GM18868 (cell line): Measurements from ENCODE around the gene C3orf20.
"Not testable (repeated sequence)": the region's sequence is repeated elsewhere in the genome, so short reads cannot be mapped to it uniquely, and the experiment has no call there.

ENCODE experiments used
- ATAC-seq: cut with Tn5 transposase; IDR thresholded peaks from one replicate; pipeline ENCODE4 v1.9.1; 2021; ENCODE audit warnings: mild to moderate bottlenecking, moderate library complexity; ENCODE audit not compliant: unreplicated experiment

The C3orf20 gene

DNA sequence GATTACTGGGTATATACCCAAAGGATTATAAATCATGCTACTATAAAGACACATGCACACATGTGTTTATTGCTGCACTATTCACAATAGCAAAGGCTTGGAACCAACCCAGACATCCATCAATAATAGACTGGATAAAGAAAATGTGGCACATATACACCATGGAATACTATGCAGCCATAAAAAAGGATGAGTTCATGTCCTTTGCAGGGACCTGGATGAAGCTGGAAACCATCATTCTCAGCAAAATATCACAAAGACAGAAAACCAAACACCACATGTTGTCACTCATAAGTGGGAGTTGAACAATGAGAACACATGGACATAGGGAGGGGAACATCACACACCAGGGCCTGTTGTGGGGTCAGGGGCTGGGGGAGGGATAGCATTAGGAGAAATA lies 78.0 kb downstream of the C3orf20 start:
- not testable (repeated sequence) for ATAC-seq

DNA sequence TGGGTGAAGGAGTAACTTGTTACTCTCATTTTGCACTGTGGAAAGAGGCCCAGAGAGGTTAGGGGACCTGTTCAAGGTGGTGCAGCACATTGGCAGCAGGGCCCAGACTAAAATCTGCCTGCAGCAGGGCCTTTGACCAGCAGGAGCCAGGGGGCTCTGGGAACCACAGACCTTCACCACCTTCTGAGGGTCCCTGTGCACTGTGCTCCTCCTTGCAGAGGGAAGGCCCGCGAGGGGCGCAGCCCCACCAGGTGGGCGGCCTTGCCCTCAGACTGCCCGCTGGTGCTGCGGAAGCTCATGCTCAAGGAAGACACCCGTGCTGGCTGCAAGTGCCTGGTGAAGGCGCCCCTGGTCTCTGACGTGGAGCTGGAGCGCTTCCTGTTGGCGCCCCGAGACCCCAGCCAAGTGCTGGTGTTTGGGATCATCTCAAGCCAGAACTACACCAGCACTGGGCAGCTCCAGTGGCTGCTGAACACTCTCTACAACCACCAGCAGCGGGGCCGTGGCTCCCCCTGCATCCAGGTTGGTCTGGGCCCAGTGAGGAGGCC lies 82.3 kb downstream of the C3orf20 start:
- no peak for ATAC-seq

DNA sequence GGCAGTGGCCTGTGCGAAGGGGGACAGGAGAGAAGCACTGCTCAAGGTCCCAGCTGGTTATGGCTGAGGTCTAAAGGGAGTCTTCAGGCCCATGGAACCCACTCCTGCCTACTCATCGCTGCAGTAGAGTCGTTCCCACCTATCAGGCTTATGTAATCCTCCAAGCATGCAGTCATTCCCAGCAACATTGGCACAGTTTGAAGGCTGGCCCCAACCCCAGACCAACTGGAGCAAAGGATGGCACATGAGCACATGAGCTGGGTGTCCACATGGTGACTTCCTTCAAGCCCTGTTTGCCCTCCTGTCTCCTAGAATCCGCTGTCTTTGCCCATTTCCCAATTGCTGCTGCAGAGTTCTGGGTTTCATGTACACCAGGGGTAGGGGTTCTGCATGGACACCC lies 83.4 kb downstream of the C3orf20 start:
- no peak for ATAC-seq

DNA sequence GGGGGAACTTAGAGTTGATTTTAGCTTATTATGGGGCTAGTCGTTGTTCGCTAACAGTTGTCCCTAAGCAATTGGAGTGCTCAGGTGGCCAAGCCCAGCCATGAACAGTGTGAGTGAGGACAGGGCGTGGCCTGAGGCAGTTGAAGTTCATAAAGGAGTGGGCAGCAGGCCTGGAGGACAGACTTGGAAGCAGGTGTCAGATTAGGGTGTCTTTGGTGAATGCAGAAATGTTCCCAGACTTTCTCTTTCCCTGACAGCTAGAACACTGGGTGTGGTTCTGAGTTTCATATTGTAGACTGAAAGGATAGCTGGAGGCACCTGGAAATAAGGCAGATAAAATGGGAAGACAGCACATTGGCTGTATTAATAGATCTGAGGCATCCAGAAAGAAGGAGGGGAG lies 84.0 kb downstream of the C3orf20 start:
- no peak for ATAC-seq

DNA sequence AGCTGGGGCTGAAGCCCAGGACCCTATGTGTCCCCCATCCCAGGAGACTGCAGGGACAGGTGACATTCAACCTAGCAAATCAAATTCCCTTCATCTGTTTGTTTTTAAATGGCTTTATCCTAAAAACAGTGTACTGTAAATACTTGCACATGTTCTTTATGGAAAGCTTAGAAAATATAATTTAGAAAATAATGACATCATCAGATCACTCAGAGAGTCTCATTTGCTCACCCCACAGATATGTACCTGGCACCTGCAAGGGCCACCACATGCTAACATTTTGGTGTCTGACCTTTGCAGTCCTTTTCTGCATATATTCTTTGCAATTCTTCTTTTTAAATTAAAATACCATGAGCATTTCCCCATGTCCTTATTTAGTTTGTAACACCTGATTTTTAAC lies 85.2 kb downstream of the C3orf20 start:
- no peak for ATAC-seq

DNA sequence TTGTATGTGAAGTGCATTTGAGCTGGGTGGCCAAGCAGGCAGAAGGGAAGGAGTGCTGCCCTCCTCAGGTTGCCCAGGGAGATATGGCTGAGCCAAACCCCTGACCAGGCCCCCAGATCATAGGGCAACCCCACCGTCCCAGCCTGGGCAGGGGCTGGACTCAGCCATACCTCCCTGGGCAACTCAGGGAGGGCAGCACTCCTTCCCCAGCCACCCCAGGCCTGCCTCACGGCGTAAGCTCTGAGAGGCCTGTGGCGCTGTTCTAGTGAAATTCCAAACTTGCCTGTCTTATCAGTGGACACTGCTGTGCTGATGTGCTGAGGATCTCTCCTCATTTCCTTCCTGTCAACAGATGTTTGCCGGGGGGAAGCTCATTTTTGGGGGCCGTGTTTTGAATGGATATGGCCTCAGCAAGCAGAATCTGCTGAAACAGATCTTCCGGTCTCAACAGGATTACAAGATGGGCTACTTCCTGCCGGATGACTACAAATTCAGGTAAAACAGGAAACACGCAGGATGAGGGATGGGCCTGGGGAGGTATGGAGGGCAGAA lies 86.3 kb downstream of the C3orf20 start:
- ATAC-seq: no peak

DNA sequence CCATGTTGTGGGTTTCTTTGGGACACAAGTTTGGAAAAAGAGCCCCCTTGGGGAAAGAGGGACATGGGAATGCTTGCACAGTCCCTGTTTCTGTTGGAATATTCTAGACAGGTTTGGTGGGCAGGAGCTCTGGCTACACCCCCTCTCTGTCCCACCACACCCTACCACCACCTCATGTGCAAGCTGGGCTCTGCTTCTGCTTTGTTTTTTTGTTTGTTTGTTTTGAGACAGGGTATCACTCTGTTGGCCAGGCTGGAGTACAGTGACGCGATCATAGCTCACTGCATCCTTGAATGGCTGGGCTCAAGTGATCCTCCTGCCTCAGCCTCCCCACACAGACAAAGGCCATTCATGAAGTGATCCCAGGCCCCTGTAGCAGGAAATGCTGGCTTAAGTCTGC lies 86.9 kb downstream of the C3orf20 start:
- ATAC-seq: no peak

DNA sequence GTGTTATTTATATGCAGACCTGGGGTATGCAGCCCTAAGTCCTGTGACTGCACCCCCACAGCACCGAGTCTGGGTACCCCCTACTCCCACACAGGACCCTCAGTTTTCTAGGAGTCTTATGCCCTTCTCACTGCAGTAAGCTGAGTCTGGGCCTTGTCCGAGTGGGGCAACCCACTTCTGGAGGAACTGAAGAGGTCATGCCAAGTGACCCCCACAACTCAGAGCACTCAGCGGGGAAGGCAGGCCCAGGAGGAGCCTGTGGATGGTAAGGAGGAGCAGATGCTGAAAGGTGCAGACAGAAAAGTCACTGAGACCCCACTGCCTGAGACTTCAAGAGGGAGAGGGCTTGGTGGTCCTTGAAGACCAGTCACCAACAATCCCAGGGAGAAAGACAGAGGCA lies 87.8 kb downstream of the C3orf20 start:
- no peak for ATAC-seq

DNA sequence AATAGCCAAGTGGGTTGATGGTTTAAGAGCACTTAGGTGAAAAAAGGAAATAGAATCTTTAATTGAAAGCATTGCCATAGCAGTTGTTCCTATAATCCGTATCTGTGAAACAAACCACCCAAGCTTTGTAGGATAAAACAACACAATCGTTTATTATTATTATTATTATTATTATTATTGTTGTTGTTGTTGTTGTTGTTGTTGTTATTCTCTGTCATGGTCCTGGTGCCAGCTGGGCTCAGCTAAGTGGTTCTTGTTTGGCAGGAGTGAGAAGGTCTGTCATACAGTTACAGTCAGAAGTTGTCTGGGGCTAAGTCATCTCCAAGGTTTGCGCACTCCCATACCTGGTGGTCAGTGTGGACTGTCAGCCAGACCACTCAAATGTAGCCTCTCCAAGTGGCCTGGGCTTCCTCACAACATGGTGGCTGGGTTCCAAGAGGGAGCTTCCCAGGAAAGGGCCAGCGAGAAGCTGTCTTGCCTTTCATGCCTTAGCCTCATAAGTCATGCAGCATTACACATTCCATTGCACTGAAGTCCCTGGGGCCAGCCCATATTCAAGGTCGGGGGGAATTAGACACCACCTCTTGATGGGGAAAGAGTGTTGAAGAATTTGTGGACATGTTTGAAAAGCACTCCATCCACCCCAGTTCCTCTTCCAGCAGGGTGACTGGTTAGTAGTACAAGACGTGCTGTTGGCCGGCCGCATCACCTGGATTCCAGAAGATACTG lies 89.6 kb downstream of the C3orf20 start:
- no peak for ATAC-seq

DNA sequence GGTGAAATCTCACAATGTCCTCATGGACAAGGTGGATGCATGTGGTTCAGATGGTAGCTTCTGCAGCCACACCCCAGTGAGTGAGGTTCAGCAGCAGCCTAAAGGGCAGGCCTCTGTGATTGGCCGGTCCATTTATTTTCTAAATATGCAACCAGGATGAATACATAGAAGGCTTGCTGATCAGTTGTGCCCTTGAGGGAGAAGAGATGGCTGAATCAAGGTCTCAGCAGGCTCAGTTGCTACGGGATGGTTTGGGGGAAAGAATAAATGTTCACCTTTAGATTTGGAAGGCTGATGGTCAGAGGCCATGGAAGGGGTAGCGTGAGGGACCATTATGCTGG lies 90.1 kb downstream of the C3orf20 start:
- ATAC-seq: no peak

DNA sequence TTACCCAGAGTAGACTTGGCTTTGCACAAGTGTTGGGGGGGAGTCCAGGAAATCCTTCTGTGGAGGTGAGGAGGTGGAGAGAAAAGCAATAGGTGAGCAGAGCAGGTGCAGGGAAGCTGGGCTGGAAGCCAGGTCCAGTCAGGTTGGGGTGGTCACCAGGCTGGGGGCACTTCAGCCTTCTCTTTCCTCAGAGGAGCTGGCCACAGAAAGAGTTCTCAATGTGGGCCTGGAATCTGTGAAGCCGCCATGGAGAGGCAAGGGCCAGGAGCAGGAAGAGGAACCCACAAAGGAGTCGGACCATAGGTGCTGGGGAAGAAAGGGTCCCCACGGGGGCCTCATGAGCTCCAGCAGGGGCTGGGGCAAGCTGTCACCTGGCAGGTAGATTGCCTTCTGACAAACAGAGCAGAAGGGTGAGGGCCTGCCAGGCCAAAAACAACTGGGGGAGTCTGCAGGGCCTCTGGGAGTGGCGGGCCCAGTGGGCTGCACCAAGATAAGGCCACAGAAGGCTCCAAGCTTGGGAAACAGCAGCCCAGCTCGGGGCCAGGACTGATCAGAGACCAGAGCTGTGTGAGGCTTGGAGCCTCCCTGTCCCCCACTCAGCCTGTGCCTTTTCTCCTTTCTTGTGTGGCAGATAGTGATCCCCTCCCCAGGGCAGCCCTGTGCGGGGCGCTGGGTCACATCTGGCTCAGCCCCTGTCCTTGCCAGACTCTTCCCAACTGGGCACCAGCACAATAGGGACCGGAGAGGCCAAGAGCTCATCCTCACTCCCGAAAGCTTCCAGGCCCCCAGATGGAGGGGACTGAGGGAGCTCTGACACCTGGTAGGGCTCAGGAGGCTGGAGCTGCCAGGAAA lies 90.9 kb downstream of the C3orf20 start:
- no peak for ATAC-seq

DNA sequence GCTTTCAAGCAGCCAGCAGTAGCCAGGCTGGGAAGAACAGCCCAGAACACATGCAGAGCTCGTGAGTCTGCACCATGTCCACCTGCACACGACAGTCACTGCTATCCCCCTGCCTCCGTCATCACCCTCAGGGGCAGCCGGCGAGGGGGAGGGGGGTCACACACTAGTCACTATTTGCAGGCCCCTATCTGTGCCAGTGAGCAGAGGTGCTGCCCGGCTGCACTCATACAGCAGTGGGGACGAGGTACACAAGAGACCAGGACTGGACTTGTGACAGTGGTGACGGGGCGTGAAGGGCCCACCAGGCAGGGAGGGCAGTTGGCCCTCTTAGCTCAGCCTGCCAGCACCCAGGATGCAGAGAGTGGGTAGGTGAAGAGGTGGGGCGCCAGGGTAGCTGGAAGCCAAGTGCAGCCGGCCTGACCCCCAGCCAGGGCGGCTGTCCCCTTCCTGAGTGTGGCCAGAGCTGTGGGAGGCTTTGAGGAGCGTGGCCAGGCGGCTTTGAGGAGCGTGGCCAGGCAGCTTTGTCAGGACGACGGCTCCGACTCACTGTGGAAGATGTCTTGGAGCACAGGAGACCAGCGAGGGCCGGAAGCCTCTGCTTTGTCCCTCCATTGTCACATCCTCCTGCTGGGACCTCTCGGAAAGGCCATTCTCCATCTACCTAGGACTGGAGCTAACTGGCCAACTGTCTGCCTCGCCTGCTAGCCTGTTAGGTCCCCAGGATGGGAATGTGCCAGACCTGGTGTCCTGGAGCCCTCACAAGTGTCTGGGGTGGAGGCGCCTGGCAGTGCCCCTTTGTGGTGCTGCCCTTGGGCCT lies 91.7 kb downstream of the C3orf20 start:
- no peak for ATAC-seq

DNA sequence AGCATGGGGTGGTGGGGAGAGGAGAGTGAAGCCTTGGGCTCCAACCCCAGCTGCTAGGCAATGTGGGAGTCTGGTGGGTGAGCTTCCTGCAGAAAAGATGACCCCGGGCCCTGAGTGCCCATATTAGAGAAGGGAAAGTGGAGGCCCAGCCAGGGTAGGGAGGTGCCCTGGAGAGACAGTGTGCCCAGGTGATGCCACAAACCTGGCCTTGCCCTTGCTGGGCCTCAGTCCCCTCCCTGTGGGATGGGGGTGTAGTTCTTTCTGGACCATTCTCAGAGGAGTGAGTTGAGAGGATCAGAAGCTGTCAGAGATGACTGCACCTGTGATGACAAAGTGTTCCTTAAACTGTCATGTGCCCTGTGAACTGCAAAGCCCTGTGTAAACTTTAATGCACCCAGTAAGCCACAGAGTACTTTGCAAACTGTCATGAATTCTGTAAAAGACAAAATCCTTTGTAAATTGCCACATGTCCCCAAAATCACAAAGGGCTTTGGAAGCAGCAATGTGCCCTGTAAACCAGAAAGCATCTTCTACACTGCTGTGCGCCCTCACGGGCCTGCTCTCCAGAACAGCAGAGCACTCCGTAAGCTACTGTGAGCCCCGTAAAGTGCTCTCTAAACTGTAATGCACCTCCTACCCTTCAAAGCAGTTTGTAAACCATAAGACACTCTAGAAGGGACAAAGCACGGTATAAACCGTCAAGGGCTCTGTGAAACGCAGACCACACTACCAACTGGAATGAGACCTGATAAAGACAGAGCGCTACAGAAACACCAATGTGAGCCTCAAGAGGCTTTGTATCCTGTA lies 92.5 kb downstream of the C3orf20 start:
- no peak for ATAC-seq

DNA sequence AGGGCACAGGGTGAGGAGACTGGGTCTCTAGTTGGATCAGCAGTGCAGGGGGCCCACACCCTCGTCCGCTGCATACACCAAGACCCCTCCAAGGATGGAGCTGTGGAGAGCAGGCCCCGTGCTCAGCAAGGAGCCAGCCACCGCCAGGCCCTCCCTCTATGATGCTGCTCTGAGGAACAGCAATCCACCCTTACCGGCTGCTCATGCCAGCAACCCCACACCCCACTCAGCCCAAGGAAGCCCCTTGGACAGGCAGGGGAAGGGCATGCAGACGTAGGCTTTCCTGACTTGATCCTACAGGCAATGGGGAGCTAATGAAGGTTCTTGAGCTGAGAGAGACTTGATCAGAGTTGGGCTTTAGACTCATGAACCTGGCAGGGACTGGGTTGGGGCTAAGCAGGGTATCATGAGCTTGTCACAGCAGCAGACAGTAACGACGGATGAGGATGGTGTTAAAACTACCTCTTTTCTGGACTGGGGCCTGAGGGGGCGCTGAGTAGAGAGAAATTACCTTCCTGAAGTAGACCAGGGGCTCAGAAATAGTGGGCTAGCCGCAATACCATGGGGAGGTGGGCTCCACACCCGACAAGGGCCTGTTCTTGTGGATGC lies 93.3 kb downstream of the C3orf20 start:
- ATAC-seq: no peak

DNA sequence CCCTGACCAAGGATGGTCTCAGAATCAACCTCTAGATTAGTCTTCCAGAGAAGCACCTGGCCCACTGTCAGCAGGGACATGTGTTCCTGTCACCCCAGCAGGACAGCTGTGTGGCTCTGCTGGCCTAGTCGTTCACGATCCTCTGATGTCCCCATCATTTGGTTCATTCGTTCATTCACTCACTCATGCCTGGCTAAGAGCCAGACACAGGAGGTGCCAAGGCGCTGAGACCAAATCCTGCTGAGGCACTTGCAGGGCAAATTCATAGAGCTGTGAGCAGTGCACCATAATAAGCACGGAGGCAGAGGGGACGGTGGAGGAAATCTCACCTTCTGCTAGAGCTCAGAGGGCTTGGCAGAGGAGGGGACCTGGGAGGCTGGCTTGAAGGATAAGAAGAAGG lies 93.9 kb downstream of the C3orf20 start:
- no peak for ATAC-seq

DNA sequence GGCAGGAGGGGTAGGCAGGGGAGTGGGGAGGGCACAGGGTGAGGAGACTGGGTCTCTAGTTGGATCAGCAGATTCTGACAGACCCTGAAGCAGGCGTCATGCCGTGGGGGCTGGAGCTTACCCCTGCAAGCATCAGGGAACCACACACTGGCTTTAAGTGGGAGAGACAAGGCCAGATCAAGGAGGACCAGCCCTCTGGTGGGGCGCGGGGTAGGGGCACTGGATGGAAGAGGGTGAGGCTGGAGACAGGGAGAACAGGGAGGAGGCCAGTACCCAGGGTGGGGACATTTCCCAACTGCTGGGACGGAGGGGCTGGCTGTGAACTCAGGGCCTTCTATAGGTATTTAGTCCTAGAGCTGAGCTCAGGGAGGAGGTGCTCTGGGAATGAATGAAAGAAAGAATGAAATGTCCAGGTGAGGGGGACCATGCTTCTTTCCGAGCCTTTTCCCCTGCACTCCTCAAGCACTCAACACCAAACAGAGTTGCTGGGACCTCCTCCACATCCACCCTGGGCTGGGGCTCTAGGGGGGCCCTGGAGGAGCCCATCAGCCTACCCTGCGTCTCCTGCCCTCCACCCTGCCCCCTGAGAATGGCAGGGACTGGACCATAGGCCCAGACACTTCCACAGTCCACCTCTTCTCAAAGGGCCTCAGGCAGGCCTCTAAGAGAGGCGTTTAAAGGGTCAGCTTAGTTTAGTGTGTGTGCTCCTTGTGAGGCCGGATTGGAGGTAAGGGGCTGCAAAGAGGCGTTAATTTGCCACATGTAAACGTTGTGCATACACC lies 94.8 kb downstream of the C3orf20 start:
- no peak for ATAC-seq

DNA sequence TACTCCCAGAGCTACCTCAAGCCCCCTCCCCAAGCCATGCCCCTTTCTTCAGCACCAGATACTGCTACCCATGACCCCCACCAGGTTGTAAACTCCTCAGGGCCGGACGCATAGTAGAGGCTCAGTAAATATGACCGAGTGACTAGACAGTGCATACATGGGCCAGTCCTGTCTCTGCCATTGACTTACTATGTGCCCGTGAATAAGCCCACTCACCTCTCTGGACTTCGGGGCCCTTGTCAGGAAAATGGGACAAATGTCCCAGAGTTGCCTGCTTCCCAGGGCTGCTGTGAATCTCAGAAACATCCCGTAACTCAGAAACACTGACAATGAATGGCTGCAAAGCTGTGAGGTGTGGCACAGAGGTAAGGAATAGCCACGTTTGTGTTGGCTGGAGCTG lies 95.7 kb downstream of the C3orf20 start:
- ATAC-seq: no peak

DNA sequence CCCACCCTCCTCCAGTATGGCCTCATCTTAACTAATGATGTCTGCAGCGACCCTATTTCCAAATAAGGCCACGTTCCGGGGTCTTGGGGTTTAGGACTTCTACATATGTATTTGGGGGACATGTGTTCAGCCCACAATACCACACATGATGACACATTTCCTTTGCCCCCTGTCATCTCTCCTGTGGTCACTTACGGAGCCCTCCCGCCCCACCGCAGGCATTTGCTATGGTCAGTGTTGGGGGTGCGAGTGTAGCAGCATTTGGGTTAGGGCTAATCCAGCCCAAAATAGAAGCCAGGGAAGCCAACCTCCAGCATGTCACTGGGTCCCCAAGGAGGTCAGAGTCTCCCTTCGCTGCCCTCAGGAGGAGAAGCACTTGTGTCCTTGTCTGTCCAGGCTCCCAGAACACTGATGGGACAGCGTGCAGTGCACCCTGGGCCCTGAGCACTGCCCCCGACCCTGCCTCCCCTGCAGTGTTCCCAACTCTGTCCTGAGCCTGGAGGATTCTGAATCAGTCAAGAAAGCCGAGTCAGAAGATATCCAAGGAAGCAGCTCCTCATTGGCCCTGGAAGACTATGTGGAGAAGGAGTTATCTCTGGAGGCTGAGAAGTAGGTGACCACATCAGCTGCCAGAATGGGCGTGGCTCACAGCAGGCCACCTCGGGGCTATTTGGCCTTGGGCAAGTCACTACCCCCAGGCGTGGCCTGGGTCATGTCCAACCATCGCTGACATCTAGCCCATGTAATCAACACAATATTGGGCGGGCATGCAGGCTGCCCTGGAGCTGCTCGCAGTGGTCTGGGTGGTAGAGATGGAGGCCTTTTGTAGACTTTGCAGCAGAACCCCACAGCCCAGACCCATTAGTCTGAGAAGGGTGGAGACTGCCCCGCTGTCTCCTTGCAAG lies 96.9 kb downstream of the C3orf20 start:
- ATAC-seq: no peak
